ENCODE data around the gene DEPDC7.

DEPDC7 gene

GRCh38 chr11:33000181-33000580 is 15.5 kb upstream of the DEPDC7 start:
- H3K4me2 ChIP-seq (ENCODE audit: low read length): no peak overlapping the region
- H3K9me3 ChIP-seq (ENCODE audit: control insufficient read depth, insufficient read depth, low read length): no peaks in the 10 kb centered on the region
- H3K27ac ChIP-seq (ENCODE audit: low read depth, low read length): no peak overlapping the region
- no peaks in the 10 kb centered on the region for H3F3A ChIP-seq (ENCODE audit: control insufficient read depth, insufficient read depth)
- no peak overlapping the region for H3K4me3 ChIP-seq (ENCODE audit: low read length)
- no peaks in the 10 kb centered on the region for H3K4me1 ChIP-seq (ENCODE audit: control insufficient read depth, low read length)
- H4K20me1 ChIP-seq (ENCODE audit: control insufficient read depth, insufficient read depth, low read depth, low read length): no peaks in the 10 kb centered on the region
- no peaks in the 10 kb centered on the region for H3K9me2 ChIP-seq (replicated peaks; ENCODE audit: control insufficient read depth, low read length)
- no peak for TF ChIP-seq CTCF (IDR thresholded peaks at IDR 0.05; ENCODE audit: low read depth, low read length, poor library complexity, severe bottlenecking)
- H3K27me3 ChIP-seq (ENCODE audit: control insufficient read depth, low read length): 0 out of 2 replicates have a peak, but pooled peaks cover 4% of the 10 kb centered on the region
- H3K36me3 ChIP-seq (ENCODE audit: control insufficient read depth, low read length): no peaks in the 10 kb centered on the region
- H3K79me2 ChIP-seq (ENCODE audit: control insufficient read depth, low read length): no peaks in the 10 kb centered on the region

DNA sequence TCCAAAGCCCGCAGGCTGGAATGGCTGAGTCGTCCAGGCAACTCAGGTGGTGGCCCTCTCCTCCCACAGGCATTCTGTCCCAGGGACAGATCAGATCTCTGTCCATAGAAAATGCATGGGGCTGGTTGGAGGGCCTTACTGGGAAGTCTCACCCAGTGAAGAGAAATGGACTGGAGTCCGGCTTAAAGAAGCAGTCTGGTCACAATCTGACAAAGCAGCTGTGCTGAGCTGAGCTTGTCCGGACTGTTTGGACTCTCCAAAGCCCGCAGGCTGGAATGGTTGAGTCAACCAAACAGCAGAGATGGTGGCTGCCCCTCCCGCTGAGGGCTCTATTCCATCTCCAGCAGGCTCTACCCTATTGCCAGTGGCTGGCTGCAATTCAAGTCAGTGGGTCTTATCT is 14.4 kb upstream of the DEPDC7 start:
- Histone ChIP-seq H3K79me2 (ENCODE audit: control insufficient read depth, low read length) (no peaks in the 10 kb centered on the region), H3K27ac (ENCODE audit: low read depth, low read length) (no peak overlapping the region), H3K4me2 (ENCODE audit: low read length) (no peak overlapping the region), H3K27me3 (ENCODE audit: control insufficient read depth, low read length) (0 out of 2 replicates have a peak, but pooled peaks cover 4% of the 10 kb centered on the region), H3K4me3 (ENCODE audit: low read length) (no peak overlapping the region), H3K9me3 (ENCODE audit: control insufficient read depth, insufficient read depth, low read length) (no peaks in the 10 kb centered on the region), H3K36me3 (ENCODE audit: control insufficient read depth, low read length) (no peaks in the 10 kb centered on the region), H3F3A (ENCODE audit: control insufficient read depth, insufficient read depth) (no peaks in the 10 kb centered on the region), H3K9me2 (replicated peaks; ENCODE audit: control insufficient read depth, low read length) (no peaks in the 10 kb centered on the region), H4K20me1 (ENCODE audit: control insufficient read depth, insufficient read depth, low read depth, low read length) (no peaks in the 10 kb centered on the region), H3K4me1 (ENCODE audit: control insufficient read depth, low read length) (no peaks in the 10 kb centered on the region)
- TF ChIP-seq CTCF (IDR thresholded peaks at IDR 0.05; ENCODE audit: low read depth, low read length, poor library complexity, severe bottlenecking) (no peak), EZH2phosphoT487 (IDR thresholded peaks at IDR 0.05; ENCODE audit: borderline replicate concordance, low read length) (no peak)

GRCh38 chr11:33001751-33002542 is 13.7 kb upstream of the DEPDC7 start:
- Histone ChIP-seq H3K36me3 (ENCODE audit: control insufficient read depth, low read length) (no peaks in the 10 kb centered on the region), H3K4me2 (ENCODE audit: low read length) (no peak overlapping the region), H4K20me1 (ENCODE audit: control insufficient read depth, insufficient read depth, low read depth, low read length) (no peaks in the 10 kb centered on the region), H3K27me3 (ENCODE audit: control insufficient read depth, low read length) (0 out of 2 replicates have a peak, but pooled peaks cover under 1% of the 10 kb centered on the region), H3K9me3 (ENCODE audit: control insufficient read depth, insufficient read depth, low read length) (no peaks in the 10 kb centered on the region), H3F3A (ENCODE audit: control insufficient read depth, insufficient read depth) (no peaks in the 10 kb centered on the region), H3K4me1 (ENCODE audit: control insufficient read depth, low read length) (no peaks in the 10 kb centered on the region), H3K27ac (ENCODE audit: low read depth, low read length) (no peak overlapping the region), H3K9me2 (replicated peaks; ENCODE audit: control insufficient read depth, low read length) (no peaks in the 10 kb centered on the region), H3K4me3 (ENCODE audit: low read length) (no peak overlapping the region), H3K79me2 (ENCODE audit: control insufficient read depth, low read length) (no peaks in the 10 kb centered on the region)
- no peak for TF ChIP-seq EZH2phosphoT487 (IDR thresholded peaks at IDR 0.05; ENCODE audit: borderline replicate concordance, low read length)
- no peak for TF ChIP-seq CTCF (IDR thresholded peaks at IDR 0.05; ENCODE audit: low read depth, low read length, poor library complexity, severe bottlenecking)

Measured in DOHH2 (cell line).